GM13977 (cell line): ENCODE measurements around the gene RELN.

ENCODE experiments used
- DNase-seq: peaks from one replicate; pipeline ENCODE4 v3.0.0; 2012; ENCODE audit warnings: low spot score
- CTCF ChIP-seq: IDR thresholded peaks from 2 replicates; pipeline ENCODE4 v1.5.1; 2012; ENCODE audit warnings: mild to moderate bottlenecking, control low read depth; ENCODE audit not compliant: insufficient read depth; ENCODE audit errors: extremely low read depth, missing control alignments
- in situ Hi-C: fragments of 300-500 bp; cut with MboI; formaldehyde crosslinking; loops from one replicate; pipeline ENCODE4 v1.12.0; 2022; ENCODE audit warnings: low sequenced_read_pairs, low pct_unique_long_range_greater_than_20kb, mixed read lengths, inconsistent platforms; ENCODE audit not compliant: unreplicated experiment

Gene RELN

GRCh38 chr7:103996017-103996551 lies 6.6 kb upstream of the RELN start:
- no peak for DNase-seq
- in situ Hi-C loops = no loop called here
- TF ChIP-seq CTCF = no peak

DNA sequence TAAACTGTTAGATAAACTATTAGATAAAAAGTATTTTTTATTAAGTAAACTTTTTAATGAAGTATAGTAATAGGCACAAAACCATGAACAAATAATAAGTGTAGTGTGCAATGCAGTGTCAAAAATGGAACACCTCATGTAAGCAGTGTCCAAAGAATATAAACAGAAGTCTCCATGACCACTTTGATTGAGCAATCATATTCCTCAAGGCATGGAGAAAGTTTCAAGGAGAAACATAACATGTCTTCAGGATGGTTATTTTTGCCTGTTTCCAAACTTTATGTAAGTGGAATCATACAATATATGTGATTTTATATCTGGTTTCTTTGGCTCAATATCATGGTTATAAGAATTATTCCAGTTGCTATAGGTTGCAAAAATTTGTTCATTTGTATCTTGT lies 6.1 kb upstream of the RELN start:
- no peak for TF ChIP-seq CTCF
- in situ Hi-C loops = no loop called here

DNA sequence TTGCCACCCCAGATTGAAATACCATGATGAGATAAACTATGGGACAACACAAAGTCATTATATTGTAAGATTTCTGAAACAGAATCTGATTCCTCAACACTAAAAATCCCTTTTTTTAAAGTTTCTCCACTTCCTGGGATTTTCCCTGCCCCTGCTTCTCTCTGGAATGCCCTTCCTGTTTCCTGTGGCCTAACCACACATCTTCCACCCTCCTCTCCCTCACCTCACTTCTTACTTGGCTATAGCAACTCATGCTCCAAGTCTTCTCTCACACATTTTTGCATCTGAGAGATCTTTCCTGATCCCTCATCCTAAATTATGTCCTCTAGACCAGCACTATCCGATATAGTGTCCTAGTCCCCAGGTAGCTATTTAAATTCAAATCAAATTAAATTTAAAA lies 4.1 kb upstream of the RELN start:
- no peak for DNase-seq
- TF ChIP-seq CTCF = no peak
- in situ Hi-C loops = no loop called here

More for the DNA sequence above, 6.1 kb upstream of the RELN start:
- no peak for DNase-seq

- in situ Hi-C loops = no loop called here
- DNase-seq = no peak
- no peak for TF ChIP-seq CTCF
These were observed 1.9 kb upstream of the RELN start for GRCh38 chr7:103991406-103991805.

- in situ Hi-C loops = no loop called here
- DNase-seq = no peak
- no peak for TF ChIP-seq CTCF
These were observed 1.5 kb upstream of the RELN start for GRCh38 chr7:103990991-103991390.

DNA sequence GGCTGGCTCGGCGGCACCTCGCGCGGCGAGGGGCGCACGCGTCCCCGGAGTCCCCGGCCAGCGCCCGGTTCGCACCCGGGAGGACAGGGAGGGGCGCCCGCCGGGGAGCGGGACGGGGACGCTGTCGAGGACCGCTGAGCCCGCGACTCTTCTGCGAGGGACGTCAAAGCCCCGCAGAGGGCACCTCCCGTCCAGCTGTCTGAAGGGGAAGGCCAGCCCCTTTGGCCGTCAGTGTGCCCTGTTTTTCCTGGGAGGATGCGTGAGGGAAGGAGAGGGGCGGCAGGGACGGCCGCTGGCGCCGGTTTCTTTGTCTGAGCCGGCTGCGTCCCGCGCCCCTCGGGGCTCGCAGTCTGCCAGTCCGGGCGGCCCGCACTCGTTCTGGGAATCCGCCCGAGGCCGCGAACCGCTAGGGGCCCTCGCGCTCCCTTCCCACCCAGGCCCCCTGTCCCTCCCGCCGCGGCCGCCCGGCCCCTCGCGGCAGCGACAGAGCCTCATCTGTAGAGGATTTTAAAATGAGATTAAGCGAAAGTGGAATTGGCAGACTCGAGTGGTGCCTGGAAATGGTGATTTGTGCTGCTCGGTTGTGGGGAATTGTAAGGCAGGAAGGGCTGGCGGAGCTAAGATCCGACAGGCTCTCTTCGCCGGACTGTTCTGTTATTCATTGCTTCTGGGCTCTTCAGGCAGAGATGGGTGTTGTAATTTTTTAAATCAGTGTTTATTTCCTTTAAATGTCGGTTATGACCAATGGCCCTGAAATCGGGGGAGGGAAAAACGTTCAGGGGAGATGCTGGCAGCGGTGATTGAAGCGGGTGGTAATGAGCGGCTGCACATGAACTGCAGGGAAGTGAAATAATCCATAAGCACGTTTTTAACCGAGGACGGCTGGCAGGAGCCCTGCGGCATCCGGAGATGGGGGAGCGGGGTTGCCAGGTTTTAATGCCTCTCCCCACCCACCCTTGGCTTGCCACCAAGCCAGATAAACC lies 618 bp upstream of the RELN start:
- peak; percentile 37 for DNase-seq
- in situ Hi-C loops = no loop called here

More for the DNA sequence above, 618 bp upstream of the RELN start:
- TF ChIP-seq CTCF = peak; percentile 4
